HG03378 (cell line): ENCODE results near the gene ADAMTSL1.

ENCODE experiments used
- ATAC-seq: cut with Tn5 transposase; IDR thresholded peaks from one replicate; pipeline ENCODE4 v1.9.1; 2021; ENCODE audit warnings: mild to moderate bottlenecking, moderate library complexity; ENCODE audit not compliant: unreplicated experiment

ADAMTSL1 gene

GRCh38 chr9:18473652-18474279 lies at the start of gene ADAMTSL1:
TSS of gene ADAMTSL1 (plus strand) at chr9:18474153. CDS start at chr9:18474233, 80 bp downstream.
- no peak for ATAC-seq

GRCh38 chr9:18427691-18428090 lies 46.3 kb upstream of the ADAMTSL1 start:
- ATAC-seq, result no peak

- ATAC-seq, result no peak
Observed at GRCh38 chr9:18428661-18429060, 45.3 kb upstream of the ADAMTSL1 start.

GRCh38 chr9:18429070-18429469 lies 44.9 kb upstream of the ADAMTSL1 start:
- no peak for ATAC-seq

GRCh38 chr9:18433620-18434019 lies 40.3 kb upstream of the ADAMTSL1 start:
- no peak for ATAC-seq

- no peak for ATAC-seq
Observed at GRCh38 chr9:18437315-18438201, 36.4 kb upstream of the ADAMTSL1 start.

- ATAC-seq, result no peak
Observed at GRCh38 chr9:18438300-18438925, 35.5 kb upstream of the ADAMTSL1 start.

- no peak for ATAC-seq
Observed at GRCh38 chr9:18438951-18439350, 35.0 kb upstream of the ADAMTSL1 start.

- peak; percentile 43 for ATAC-seq
Observed at GRCh38 chr9:18441261-18441660, 32.7 kb upstream of the ADAMTSL1 start.

- peak; percentile 94 for ATAC-seq
Observed at GRCh38 chr9:18442629-18443491, 31.1 kb upstream of the ADAMTSL1 start.

GRCh38 chr9:18447131-18447530 lies 26.8 kb upstream of the ADAMTSL1 start:
- ATAC-seq, result no peak

GRCh38 chr9:18447541-18447940 lies 26.4 kb upstream of the ADAMTSL1 start:
- no peak for ATAC-seq

- no peak for ATAC-seq
Observed at GRCh38 chr9:18448101-18448500, 25.9 kb upstream of the ADAMTSL1 start.

- no peak for ATAC-seq
Observed at GRCh38 chr9:18451406-18451805, 22.5 kb upstream of the ADAMTSL1 start.

GRCh38 chr9:18452276-18452675 lies 21.7 kb upstream of the ADAMTSL1 start:
- ATAC-seq, result no peak

- ATAC-seq, result no peak
Observed at GRCh38 chr9:18456624-18457237, 17.2 kb upstream of the ADAMTSL1 start.

- no peak for ATAC-seq
Observed at GRCh38 chr9:18457510-18457909, 16.4 kb upstream of the ADAMTSL1 start.

GRCh38 chr9:18459962-18460584 lies 13.9 kb upstream of the ADAMTSL1 start:
- ATAC-seq, result no peak

- ATAC-seq, result no peak
Observed at GRCh38 chr9:18461496-18461895, 12.5 kb upstream of the ADAMTSL1 start.

- no peak for ATAC-seq
Observed at GRCh38 chr9:18463991-18464390, 10.0 kb upstream of the ADAMTSL1 start.
